ENCODE results near the gene CUX1.
"Not testable (repeated sequence)": the region's sequence is repeated elsewhere in the genome, so short reads cannot be mapped to it uniquely, and the experiment has no call there.

Gene CUX1

DNA sequence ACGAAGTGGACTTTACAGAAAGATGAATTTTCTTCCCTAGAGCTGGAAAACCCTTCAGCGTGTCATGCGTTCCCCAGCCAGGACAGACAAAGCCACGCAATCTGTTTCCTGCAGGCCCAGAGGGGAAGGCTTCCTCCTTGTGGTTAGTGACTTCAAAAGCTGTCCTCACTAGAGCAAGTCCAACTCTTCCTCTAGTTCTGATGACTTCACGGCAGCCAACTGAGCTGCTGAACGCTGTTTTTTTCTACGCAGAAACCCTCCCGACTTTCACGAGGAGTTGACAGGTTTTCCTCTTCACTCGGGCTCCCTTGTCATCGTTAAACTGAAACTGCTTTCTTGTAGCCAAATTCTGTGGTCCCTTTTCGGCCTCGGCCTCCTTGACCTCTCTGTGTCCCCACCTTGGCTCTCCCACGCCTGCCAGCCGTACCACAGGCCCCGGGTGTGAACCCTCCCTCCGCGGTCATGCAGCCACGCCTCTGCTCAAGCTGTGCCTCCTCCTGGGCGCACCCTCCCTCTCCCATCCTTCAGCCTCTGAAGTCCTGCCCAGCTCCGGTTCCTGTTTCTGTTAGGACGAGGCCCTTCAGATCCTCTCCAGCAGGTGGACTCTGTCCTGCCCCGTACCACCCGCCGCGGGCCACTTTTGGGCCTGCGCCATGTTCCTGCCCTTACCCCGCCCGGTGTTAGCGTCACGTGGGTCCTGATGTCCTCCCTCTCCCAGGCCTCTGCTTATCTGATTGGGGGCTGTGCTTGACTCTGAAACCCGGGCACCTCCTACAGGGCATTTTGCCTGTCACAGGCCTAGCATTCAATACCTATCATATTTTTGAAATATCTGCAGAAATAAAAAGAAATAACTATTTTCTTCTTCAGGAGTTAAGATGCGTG lies 39.3 kb downstream of the CUX1 start:
- peak; percentile 90 to 96 for DNase-seq

GRCh38 chr7:101857358-101857811 lies 40.0 kb downstream of the CUX1 start:
- peak in 1 of 2 donors; percentile 41 for DNase-seq

- no peak for DNase-seq
These were observed 41.3 kb downstream of the CUX1 start for GRCh38 chr7:101858437-101859385.

DNA sequence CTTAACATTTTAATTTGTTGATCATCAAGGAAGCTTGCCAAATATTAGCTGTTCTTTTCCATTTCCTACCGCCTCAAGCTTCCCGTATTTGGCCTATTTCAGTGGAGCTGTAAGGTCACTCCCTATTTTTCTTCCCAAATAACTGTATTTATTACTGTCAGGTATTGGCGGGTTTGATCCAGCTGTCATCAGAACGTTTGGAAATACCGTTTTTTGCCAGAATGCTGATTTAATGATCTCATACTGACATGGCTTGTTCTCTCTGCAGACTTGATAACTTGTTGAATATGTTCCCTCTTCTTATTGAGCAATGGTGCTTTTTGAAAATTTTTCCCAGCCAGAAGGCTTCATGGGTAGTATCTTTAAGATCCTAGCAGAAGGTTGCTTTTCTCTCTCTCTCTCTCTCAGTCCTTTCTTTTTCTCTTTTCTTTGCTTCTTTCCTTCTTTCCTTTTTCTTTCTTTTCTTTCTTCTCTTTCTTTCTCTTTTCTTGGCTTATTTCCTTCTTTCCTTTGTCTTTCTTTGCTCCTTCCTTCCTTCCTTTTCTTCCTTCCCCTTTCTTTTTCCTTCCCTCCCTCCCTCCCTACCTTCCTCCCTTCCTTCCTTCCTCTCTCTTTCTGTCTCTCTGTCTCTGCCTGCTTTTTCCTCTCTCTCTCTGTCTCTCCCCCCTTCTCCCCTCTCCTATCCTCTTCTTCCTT lies 42.1 kb downstream of the CUX1 start:
- peak; percentile 74 to 80 for DNase-seq

- no peak for DNase-seq
These were observed 43.1 kb downstream of the CUX1 start for GRCh38 chr7:101860316-101861217.

GRCh38 chr7:101861218-101861775 lies 43.9 kb downstream of the CUX1 start:
- DNase-seq = no peak

DNA sequence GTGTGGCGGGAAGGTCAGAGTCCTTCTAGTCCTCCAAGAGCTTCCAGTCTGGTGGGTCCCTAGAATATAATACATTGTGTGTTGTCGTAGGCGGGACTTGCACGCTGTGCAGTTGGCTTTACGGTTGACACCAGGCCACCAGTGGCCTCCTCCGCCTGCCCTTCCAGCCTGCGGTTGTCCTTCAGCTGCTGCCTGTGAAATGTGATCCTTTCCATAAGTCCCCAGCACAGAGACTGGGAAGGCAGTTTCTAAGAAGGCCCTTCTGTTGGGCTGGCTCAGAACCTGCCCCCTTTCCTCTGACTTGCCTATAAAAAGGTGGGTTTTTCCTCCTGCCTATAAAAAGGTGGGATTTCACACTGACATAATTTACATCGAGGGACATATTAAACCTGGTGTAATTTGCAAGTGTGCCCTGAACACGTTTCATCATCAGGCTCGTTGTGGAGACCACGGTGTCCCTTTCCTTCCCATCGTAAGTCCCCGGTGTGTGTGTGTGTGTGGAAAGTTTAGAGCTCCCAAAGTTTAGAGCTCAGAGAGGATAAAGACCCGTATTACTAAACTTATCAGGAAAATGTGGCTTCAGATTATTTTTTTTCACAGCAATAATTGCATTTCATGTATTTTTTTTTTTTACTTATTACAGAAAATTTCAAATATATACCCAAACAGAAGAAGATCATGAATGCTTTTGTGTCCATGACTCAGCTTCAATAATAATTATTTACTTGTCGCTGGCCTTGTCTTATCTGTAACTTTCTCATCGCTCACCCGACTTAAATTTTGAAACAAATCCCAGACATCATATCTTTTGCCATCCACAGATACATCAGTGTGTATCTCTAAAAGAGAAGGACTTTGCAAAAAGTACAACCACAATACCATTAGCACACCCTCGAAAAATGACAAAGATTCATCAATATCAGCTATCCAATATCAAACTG lies 45.1 kb downstream of the CUX1 start:
- no peak for DNase-seq

DNA sequence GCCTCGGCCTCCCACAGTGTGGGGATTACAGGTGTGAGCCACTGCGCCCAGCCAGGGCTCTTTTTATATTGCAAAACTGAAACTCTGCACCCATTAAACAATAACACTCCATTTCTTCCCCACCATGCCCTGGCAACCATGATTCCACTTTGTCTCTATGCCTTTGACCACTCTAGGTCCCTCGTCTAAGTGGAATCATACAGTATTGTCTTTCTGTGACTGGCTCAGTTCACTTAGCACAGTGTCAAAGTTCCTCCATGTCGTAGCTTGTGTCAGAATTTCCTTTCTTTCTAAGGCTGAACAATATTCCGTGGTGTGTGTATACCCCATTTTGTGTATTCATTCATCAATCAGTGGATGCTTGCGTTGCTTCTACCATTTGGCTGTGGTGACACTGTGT lies 46.2 kb downstream of the CUX1 start:
- DNase-seq = no peak

DNA sequence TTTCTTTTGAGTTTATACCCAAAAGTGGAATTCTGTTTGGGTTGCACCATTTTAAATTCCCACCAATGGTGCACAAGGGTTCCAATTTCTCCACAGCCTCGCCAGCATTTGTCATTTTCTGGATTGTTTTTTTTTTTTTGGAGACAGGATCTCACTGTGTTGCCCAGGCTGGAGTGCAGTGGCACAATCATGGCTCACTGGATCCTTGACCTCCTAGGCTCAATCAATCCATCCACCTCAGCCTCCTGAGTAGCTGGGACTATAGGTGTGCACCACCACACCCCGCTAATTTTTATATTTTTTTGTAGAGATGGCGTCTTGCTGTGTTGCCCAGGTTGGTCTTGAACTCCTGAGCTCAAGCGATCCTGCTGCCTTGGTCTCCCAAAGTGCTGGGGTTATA lies 46.6 kb downstream of the CUX1 start:
- no peak for DNase-seq

GRCh38 chr7:101865031-101865430 lies 47.6 kb downstream of the CUX1 start:
- no peak for DNase-seq

GRCh38 chr7:101865455-101865854 lies 48.0 kb downstream of the CUX1 start:
- DNase-seq = no peak

- no peak for DNase-seq
These were observed 48.9 kb downstream of the CUX1 start for GRCh38 chr7:101866328-101866727.

DNA sequence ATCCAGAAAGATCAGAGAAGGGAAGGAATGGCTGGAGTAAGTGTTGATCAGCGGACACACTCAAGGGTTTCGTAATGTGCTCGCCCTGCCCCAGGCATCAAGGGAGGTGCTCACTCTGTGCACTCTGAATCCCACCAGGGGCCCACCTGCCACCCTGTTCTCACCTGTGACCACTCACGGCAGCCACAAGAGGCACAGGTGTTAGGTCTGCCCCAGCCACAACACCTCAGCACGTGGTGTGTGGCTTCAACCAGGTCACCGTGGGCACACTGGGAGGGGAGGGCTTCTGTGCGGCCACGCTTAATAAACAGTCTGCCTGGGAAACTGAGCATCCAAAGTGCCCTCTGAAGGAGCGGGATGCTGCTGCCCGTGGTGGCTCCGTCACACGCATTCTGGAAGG lies 49.8 kb downstream of the CUX1 start:
- DNase-seq = no peak

DNA sequence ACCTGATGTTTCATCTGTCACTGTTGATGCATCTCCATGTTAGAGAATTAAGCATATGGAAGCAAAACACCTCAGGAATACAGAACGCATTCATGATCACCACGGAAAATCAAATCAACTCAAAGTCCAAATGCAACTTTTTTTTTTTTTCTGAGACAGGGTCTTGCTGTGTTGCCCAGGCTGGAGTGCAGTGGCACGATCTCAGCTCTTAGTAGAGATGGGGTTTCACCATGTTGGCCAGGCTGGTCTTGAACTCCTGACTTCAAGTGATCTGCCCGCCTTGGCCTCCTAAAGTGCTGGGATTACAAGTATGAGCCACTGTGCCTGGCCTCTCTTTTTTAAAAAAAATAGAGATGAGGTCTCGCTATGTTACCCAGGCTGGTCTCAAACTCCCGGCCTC lies 50.3 kb downstream of the CUX1 start:
- not testable (repeated sequence) for DNase-seq

DNA sequence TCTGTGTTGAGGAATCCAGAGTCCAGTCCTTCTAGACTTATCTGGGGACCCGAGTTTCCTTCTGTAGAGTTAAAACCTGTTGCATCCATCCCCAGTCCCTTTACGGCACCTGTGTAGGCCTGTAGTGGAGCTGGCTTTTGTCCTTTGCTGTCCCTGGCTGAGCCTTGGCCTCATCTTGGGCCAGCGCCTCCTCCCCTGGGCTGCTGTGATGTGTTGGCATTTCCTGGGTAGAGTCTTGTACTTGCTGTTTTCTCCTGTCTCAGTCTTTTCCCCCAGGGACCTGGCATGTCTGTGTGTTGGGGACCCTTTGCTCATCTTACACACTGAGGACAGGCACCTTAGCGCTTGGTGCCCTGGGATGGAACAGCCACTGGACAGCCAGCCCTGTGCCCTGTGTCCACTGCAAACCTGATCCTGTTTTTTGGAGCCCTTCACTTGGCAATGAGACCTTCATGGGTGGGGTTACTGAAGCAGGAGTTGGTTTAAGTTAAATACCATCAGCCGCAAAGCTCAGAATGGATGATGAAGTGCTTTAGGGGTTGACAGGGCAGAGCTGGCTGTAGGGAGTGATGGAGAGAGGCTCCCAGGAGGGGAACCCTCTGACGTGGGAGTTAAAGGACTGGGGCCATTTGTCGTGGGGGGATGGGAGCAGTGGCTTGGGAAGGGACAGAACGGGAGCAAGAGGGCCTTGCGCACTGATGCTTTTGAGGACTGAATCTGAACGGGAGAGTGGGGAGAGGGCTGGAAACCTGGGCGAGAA lies 50.9 kb downstream of the CUX1 start:
- DNase-seq = no peak

DNA sequence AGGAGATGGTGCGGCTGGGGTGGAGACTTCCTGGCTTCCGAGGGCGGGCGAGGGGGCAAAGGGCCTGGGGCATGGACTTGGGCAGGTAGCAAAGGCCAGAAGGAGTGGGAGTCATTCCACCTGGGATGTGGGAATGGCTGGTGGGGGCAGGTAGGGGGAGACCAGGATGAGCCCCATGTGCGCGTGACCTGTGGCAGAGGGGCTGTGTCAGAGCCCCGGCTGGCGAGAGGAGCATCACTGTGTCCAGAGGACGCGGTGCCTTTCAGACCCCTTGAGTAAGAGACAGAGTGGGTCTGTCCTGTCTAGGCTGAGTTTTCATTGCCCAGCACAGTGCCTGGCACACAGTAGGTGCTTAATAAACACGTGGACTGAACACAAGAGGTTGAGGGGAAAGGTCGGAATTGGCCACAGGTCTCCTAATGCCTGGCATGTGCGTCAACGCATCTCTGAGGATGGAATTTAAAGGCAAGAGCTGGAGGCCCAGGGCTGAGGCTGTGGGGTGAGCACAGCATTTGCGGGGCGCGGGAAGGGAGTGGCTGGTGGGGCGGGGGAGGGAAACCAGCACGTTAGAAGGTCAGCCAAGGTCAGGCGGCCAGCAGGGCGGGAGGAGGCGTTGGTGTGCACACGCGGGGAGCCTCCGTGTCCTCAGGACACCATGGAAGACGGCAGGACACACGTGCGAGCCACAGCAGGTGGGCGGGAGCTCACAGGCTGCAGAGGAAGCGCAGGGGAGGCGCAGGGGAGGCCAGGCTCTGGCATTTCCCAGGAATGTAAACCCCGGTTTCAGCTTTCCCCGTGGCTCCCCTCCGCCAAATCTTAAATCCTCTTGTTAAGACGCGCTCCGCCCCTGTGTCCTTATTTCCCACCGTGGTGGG lies 51.8 kb downstream of the CUX1 start:
- no peak for DNase-seq

DNA sequence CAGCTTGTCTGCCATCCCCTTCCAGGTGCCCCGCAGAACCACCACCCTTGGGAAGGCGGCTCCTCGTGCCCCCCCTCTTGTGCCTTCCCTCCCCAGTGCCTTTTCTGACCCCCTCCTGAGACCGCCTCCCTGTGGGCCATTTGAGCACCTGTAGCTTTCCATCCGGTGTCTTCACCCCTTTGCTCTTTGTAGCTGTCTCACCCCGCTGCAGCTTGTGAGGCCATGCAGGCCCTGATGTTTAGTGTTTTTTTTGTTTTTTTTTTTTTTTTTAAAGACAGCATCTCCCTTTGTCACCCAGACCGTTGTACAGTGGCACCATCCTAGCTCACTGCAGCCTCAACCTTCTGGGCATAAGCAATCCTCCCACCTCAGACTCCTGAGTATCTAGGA lies 52.5 kb downstream of the CUX1 start:
- no peak for DNase-seq

GRCh38 chr7:101870361-101871062 lies 53.1 kb downstream of the CUX1 start:
- no peak for DNase-seq
